OCI-LY7 (cell line): Measurements from ENCODE around the gene TRAF3IP3. TPM values are rescaled to one million over a fixed set of nuclear protein-coding genes. Genes with fewer than 3 reads are reported as not detected.

Experiments used
- BruUV-seq: library from RNA; stranded (reverse); fragments of 400-500 nt; replicated peaks from 2 replicates; lab custom pipeline; 2021; lab: Mats Ljungman, UMichigan
- CTCF ChIA-PET: fragments of 300-600 bp; sonication (Branson Sonifier 250); formaldehyde crosslinking; loops from one replicate; lab custom pipeline; 2022; ENCODE audit warnings: antibody characterized with exemption; ENCODE audit not compliant: unreplicated experiment; lab: Charles Lee
- POLR2A ChIA-PET: fragments of 300-600 bp; sonication (Branson Sonifier 250); formaldehyde crosslinking; loops from one replicate; lab custom pipeline; 2022; ENCODE audit warnings: antibody characterized with exemption; lab: Charles Lee
- DNase-seq: peaks from one replicate; pipeline ENCODE4 v3.0.0-alpha.2; 2015; ENCODE audit warnings: low spot score
- H2AFZ ChIP-seq: fragments of 200-600 bp; sonication (generic), shearing (Covaris generic); 2 replicates; pipeline ENCODE4 v1.6.1; 2014; ENCODE audit warnings: mild to moderate bottlenecking, antibody characterized with exemption, low read length, moderate library complexity
- H3K27ac ChIP-seq: fragments of 200-600 bp; sonication (generic); 2 replicates; pipeline ENCODE4 v1.5.1; 2014; ENCODE audit warnings: mixed run types, low read depth, mild to moderate bottlenecking, moderate library complexity, low read length, inconsistent platforms; ENCODE audit not compliant: poor library complexity, severe bottlenecking
- H3K36me3 ChIP-seq: fragments of 200-600 bp; sonication (generic); 2 replicates; pipeline ENCODE4 v1.6.1; 2014; ENCODE audit warnings: mild to moderate bottlenecking, antibody characterized with exemption, low read length, moderate library complexity, mixed read lengths; ENCODE audit not compliant: insufficient read depth
- H3K4me1 ChIP-seq: fragments of 200-600 bp; sonication (generic); 2 replicates; pipeline ENCODE4 v1.5.1; 2014; ENCODE audit warnings: mild to moderate bottlenecking, low read length; ENCODE audit not compliant: insufficient read depth, poor library complexity, severe bottlenecking
- H3K4me2 ChIP-seq: fragments of 200-600 bp; sonication (generic); 2 replicates; pipeline ENCODE4 v1.6.1; 2014; ENCODE audit warnings: mild to moderate bottlenecking, low read length
- H3K4me3 ChIP-seq: fragments of 200-600 bp; sonication (generic); 2 replicates; pipeline ENCODE4 v1.5.1; 2014; ENCODE audit warnings: mild to moderate bottlenecking, low read depth, low read length; ENCODE audit not compliant: poor library complexity, severe bottlenecking
- H3K79me2 ChIP-seq: fragments of 200-600 bp; sonication (generic); 2 replicates; pipeline ENCODE4 v1.6.1; 2016; ENCODE audit warnings: low read depth, mild to moderate bottlenecking, low read length, moderate library complexity, mixed read lengths; ENCODE audit not compliant: insufficient read depth
- H3K9me2 ChIP-seq: fragments of 200-600 bp; sonication (generic); 2 replicates; pipeline ENCODE4 v1.6.1; 2016; ENCODE audit warnings: mild to moderate bottlenecking, low read length, mixed read lengths; ENCODE audit not compliant: insufficient read depth
- H3K9me3 ChIP-seq: fragments of 200-600 bp; sonication (generic); 2 replicates; pipeline ENCODE4 v1.6.1; 2014; ENCODE audit warnings: mild to moderate bottlenecking, mixed run types, low read length, mixed read lengths
- H4K20me1 ChIP-seq: fragments of 200-600 bp; sonication (generic); 2 replicates; pipeline ENCODE4 v1.6.1; 2014; ENCODE audit warnings: mild to moderate bottlenecking, antibody characterized with exemption, low read length, moderate library complexity, mixed read lengths; ENCODE audit not compliant: insufficient read depth
- CTCF ChIP-seq: fragments of 200-600 bp; sonication (generic); conservative IDR thresholded peaks from 2 replicates; pipeline ENCODE4 v1.5.1; 2014; ENCODE audit warnings: mild to moderate bottlenecking, antibody characterized with exemption, low read length, moderate library complexity, mixed read lengths
- EZH2phosphoT487 ChIP-seq: fragments of 200-600 bp; sonication (generic); IDR thresholded peaks from 2 replicates; pipeline ENCODE4 v1.6.1; 2018; ENCODE audit warnings: low read depth, borderline replicate concordance, mild to moderate bottlenecking, mixed run types, antibody characterized with exemption, low read length, moderate library complexity, mixed read lengths
- intact Hi-C: fragments of 100-400 bp; cut with micrococcal nuclease; formaldehyde crosslinking; loops from one replicate; pipeline ENCODE4 v1.10.0; 2022; ENCODE audit not compliant: unreplicated experiment
- total RNA-seq, 2 experiments: library from RNA; depleted of rRNA in 1 of 2; stranded (reverse); fragments of >200 nt in 1 of 2; shearing (Covaris generic) in 1 of 2; gene quantifications; 2 replicates each; pipeline ENCODE4 v1.2.3, GENCODE V29; 2014 to 2022

TRAF3IP3 gene
- total RNA-seq, 2 experiments from 2014 or later = 22.1 to 53.6 TPM

- H3K4me2 ChIP-seq = no peak overlapping the region
- no peak for TF ChIP-seq CTCF
- TF ChIP-seq EZH2phosphoT487 = no peak
- POLR2A ChIA-PET = no interaction called here
- no peaks in the 10 kb centered on the region for H4K20me1 ChIP-seq
- CTCF ChIA-PET = no interaction called here
- H3K4me1 ChIP-seq = no peaks in the 10 kb centered on the region
- no peaks in the 10 kb centered on the region for H3K9me3 ChIP-seq
- H3K36me3 ChIP-seq = no peaks in the 10 kb centered on the region
- H3K4me3 ChIP-seq = no peak overlapping the region
- no peak for DNase-seq
- no TSS peak for BruUV-seq
- no peak overlapping the region for H3K27ac ChIP-seq
- intact Hi-C loops = no loop called here
- no peaks in the 10 kb centered on the region for H3K79me2 ChIP-seq
- H2AFZ ChIP-seq = no peak overlapping the region
- no peaks in the 10 kb centered on the region for H3K9me2 ChIP-seq
Measured at GRCh38 chr1:209721323-209721722, 34.5 kb upstream of the TRAF3IP3 start.

GRCh38 chr1:209723265-209723664, 32.6 kb upstream of the TRAF3IP3 start:
- H3K4me2 ChIP-seq = no peak overlapping the region
- H4K20me1 ChIP-seq = no peaks in the 10 kb centered on the region
- ChIA-PET CTCF (no interaction called here), POLR2A (interaction anchor here (0.9 kb wide), 1 partner anchor 22 kb away, joined by 3 read pairs; no protein-coding TSS in a partner anchor)
- no peak for TF ChIP-seq CTCF
- TF ChIP-seq EZH2phosphoT487 = no peak
- no peaks in the 10 kb centered on the region for H3K9me2 ChIP-seq
- no peak for DNase-seq
- no TSS peak for BruUV-seq
- H3K79me2 ChIP-seq = no peaks in the 10 kb centered on the region
- no peaks in the 10 kb centered on the region for H3K4me1 ChIP-seq
- no peaks in the 10 kb centered on the region for H3K9me3 ChIP-seq
- H2AFZ ChIP-seq = no peak overlapping the region
- H3K36me3 ChIP-seq = no peaks in the 10 kb centered on the region
- H3K4me3 ChIP-seq = no peak overlapping the region
- intact Hi-C loops = no loop called here
- no peak overlapping the region for H3K27ac ChIP-seq

- Histone ChIP-seq H3K79me2 (no peaks in the 10 kb centered on the region), H3K4me2 (no peak overlapping the region), H3K27ac (no peak overlapping the region), H2AFZ (no peak overlapping the region), H4K20me1 (no peaks in the 10 kb centered on the region), H3K4me1 (no peaks in the 10 kb centered on the region), H3K36me3 (no peaks in the 10 kb centered on the region), H3K9me3 (no peaks in the 10 kb centered on the region), H3K4me3 (no peak overlapping the region), H3K9me2 (no peaks in the 10 kb centered on the region)
- intact Hi-C loops = no loop called here
- CTCF ChIA-PET = no interaction called here
- TF ChIP-seq EZH2phosphoT487 = no peak
- no peak for TF ChIP-seq CTCF
- POLR2A ChIA-PET = interaction anchor here (0.7 kb wide), 1 partner anchor 96 kb away, joined by 3 read pairs; no protein-coding TSS in a partner anchor
- BruUV-seq = no TSS peak
- no peak for DNase-seq
Measured at GRCh38 chr1:209723756-209724693, 31.8 kb upstream of the TRAF3IP3 start.
